GM10266 (cell line): ENCODE data around the gene RPL36.
"Not testable (repeated sequence)": the region's sequence is repeated elsewhere in the genome, so short reads cannot be mapped to it uniquely, and the experiment has no call there.

Source experiments
- DNase-seq: peaks from one replicate; pipeline ENCODE4 v3.0.0; 2012; ENCODE audit errors: extremely low spot score
- TF ChIP-seq, protein P1 (sequence below): IDR thresholded peaks from 2 replicates; pipeline ENCODE4 v1.5.1; 2012; ENCODE audit warnings: mild to moderate bottlenecking, low read depth; ENCODE audit not compliant: control insufficient read depth, insufficient read depth; ENCODE audit errors: missing control alignments

The RPL36 gene

DNA sequence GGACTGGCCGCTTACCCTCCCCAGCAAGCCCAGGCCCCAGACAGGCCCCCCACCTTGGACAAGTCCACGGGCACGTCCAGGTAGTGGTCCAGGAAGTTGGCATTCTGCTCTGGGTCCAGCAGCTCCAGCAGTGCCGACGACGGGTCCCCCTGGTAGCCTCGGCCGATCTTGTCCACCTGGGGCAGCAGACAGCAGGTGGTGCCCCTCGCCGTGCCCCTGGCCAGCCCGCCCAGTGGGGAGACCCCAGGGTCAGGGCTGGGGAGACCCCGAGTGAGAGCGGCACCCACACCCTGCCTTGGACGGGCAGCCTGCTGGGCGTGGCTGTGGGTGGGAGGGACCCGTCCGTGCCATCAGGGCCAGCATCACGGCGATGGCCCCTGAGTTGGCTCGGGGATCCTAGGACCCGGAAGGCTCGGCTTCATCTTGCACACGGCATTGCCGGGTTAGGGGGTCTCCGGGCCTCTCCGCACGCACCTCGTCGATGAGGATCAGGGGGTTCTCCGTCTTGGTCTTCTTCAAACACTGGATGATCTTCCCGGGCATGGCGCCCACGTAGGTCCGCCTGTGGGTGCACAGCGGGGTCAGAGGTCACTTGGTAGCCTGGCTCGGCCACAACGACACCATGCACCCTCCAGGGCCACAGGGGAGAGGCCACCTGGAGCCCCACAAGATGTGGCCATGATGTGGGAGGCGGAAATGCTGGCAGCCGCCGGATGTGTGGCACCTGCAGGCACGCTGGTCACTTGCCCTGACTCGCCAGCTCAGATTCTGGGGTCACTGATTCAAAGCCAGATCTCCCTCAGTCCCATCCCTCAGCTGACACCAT lies 6.3 kb downstream of the RPL36 start:
- DNase-seq, result no peak
- TF ChIP-seq, protein P1, sequence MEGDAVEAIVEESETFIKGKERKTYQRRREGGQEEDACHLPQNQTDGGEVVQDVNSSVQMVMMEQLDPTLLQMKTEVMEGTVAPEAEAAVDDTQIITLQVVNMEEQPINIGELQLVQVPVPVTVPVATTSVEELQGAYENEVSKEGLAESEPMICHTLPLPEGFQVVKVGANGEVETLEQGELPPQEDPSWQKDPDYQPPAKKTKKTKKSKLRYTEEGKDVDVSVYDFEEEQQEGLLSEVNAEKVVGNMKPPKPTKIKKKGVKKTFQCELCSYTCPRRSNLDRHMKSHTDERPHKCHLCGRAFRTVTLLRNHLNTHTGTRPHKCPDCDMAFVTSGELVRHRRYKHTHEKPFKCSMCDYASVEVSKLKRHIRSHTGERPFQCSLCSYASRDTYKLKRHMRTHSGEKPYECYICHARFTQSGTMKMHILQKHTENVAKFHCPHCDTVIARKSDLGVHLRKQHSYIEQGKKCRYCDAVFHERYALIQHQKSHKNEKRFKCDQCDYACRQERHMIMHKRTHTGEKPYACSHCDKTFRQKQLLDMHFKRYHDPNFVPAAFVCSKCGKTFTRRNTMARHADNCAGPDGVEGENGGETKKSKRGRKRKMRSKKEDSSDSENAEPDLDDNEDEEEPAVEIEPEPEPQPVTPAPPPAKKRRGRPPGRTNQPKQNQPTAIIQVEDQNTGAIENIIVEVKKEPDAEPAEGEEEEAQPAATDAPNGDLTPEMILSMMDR, result no peak

GRCh38 chr19:5697022-5697889 lies 7.2 kb downstream of the RPL36 start:
- TF ChIP-seq, protein P1, result no peak

GRCh38 chr19:5697890-5698634 lies 8.0 kb downstream of the RPL36 start:
- TF ChIP-seq, protein P1, result no peak
- DNase-seq, result no peak

More at GRCh38 chr19:5697022-5697889, 7.2 kb downstream of the RPL36 start:
- DNase-seq, result no peak

GRCh38 chr19:5698635-5699422 lies 8.7 kb downstream of the RPL36 start:
- no peak for DNase-seq
- TF ChIP-seq, protein P1, result no peak

GRCh38 chr19:5700455-5701092 lies 10.5 kb downstream of the RPL36 start:
- DNase-seq, result no peak
- TF ChIP-seq, protein P1, result no peak

- DNase-seq, result not testable (repeated sequence)
Observed at GRCh38 chr19:5702053-5702410, 11.9 kb downstream of the RPL36 start.
